ENCODE measurements around the gene ANXA6.

Gene ANXA6

GRCh38 chr5:151092762-151093161, 64.8 kb downstream of the ANXA6 start:
- DNase-seq (ENCODE audit: low read depth, low spot score) = no peak
- H3K4me3 ChIP-seq (ENCODE audit: low read length) = no peak overlapping the region

DNA sequence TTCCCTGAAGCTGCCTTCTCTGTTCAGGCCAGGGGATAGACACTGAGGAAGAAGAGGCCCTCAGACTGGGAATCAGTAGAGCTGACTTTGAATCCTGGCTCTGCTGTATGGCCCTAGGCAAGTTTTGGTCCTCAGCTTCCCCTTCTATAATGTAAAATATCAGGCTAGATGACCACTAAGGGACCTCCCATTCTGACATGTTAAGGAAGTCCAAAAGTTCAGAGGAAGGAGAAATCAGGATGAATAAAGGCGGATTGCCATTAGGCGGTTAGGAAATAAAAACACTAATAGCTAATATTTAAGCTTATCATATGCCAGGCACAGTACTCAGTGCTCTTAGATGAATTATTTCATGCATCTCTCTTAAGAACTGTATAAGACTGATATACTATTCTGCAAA, 67.9 kb downstream of the ANXA6 start:
- no peak overlapping the region for H3K4me3 ChIP-seq (ENCODE audit: low read length)
- no peak for DNase-seq (ENCODE audit: low read depth, low spot score)

DNA sequence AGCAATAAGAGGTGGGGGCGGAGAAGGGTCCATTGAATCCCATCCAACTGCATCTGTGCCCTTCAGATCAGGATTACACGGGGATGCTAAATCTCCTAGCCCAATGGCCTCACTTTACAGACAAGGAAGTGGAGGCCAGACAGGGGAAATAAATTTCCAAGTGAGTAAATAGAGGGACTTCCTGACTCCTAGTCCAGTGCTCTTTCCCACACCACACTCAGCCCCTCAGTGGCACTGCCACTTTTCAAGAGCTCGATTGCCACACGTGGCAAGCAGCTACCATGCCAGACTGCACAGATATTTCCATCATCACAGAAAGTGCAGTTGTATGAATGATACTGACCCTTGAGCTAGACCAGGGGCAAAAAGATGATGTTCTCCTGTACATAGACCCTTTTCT, 68.6 kb downstream of the ANXA6 start:
- H3K4me3 ChIP-seq (ENCODE audit: low read length) = no peak overlapping the region
- DNase-seq (ENCODE audit: low read depth, low spot score) = no peak

DNA sequence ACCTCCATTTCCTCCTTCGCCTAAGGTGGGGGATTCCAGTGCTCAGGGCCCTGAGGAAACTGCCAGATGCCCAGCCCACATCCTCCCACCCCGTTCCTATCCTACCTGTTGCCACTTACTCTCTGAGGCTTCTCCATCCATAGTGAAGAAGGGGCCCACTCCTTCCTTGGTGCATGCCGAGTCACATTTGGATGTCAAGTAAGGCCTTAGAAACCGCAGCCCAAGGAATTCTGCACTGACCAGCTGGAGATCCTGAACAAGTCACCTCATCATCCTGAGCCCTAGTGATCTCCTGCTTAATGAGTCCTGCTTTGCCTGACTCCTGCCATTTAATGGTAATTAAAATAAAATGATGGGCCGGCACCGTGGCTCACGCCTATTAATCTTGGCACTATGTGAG, 70.1 kb downstream of the ANXA6 start:
- no peak overlapping the region for H3K4me3 ChIP-seq (ENCODE audit: low read length)
- no peak for DNase-seq (ENCODE audit: low read depth, low spot score)

DNA sequence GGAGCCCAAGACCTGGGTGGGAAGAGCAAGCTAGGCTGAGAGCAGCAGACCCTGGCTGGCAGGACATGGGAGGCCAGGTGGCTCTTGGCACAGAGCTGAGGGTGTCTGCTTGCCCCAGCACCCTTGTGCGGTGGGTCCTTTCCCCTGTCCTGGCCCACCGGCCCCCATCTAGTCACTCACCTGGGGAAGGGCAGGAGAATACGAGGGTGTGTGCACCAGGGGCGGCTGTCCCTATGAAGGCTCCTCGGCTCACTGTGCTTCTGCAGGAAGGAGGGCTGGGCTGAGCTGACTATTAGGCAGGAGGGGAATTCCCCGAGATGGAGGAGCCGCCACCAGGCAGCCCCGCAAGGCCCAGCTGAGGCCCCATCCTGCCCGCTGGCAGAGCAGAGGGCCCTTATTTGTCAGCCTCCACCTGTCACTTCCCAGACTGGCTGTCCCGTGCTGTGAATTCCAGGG, 70.6 kb downstream of the ANXA6 start:
- no peak overlapping the region for H3K4me3 ChIP-seq (ENCODE audit: low read length)
- no peak for DNase-seq (ENCODE audit: low read depth, low spot score)

GRCh38 chr5:151086192-151086869, 71.2 kb downstream of the ANXA6 start:
- no peak for DNase-seq (ENCODE audit: low read depth, low spot score)
- H3K4me3 ChIP-seq (ENCODE audit: low read length) = no peak overlapping the region

GRCh38 chr5:151085517-151086041, 72.0 kb downstream of the ANXA6 start:
- no peak overlapping the region for H3K4me3 ChIP-seq (ENCODE audit: low read length)
- DNase-seq (ENCODE audit: low read depth, low spot score) = no peak

DNA sequence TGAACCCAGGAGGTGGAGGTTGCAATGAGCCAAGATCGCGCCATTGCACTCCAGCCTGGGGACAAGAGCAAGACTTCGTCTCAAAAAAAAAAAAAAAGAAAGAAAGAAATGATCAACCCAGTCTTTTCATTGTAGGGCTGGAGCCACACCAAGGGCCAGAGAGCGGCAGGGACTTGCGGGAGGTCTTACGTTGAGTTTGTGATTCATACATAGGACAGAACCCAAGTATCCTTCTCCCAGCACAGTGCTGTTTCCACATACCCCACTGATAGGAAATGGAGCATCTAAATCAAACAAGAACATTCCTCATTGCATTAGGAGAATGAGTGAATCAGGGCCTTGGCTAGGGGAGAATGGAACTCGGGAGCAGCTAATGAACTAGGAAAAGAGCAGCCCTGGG, 73.2 kb downstream of the ANXA6 start:
- no peak overlapping the region for H3K4me3 ChIP-seq (ENCODE audit: low read length)
- no peak for DNase-seq (ENCODE audit: low read depth, low spot score)

DNA sequence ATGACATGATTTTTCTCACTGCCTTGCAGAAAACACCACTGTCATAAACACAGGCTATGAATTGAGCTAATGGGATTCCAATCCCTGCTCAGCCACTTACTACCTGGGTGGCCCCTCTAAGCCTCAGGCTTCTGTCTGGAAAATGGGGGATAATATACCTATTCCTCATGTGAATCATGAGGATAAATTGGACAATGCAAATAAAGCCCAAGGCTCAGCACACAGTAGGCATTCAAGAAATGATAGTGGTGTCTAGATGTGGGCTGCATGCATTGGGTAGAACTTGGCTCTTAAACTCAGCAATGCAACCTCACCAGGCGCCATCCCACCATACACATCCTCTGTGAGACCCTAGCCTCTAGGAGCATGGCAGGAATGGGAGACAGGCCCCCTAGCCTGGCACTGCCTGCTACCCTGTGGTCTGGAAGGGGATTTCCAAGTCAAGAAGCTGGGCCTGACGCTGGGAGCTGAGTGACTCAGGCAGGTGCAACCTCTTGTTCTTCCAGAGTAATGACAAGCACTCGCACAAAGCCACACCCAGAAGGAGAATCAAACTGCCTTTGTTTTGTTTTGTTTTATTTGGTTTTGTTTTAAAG, 74.4 kb downstream of the ANXA6 start:
- DNase-seq (ENCODE audit: low read depth, low spot score) = no peak
- H3K4me3 ChIP-seq (ENCODE audit: low read length) = no peak overlapping the region

GRCh38 chr5:151082282-151082902, 75.2 kb downstream of the ANXA6 start:
- H3K4me3 ChIP-seq (ENCODE audit: low read length) = no peak overlapping the region

GRCh38 chr5:151081431-151082281, 75.9 kb downstream of the ANXA6 start:
- peak overlapping the region; percentile 84 for H3K4me3 ChIP-seq (ENCODE audit: low read length)
- no peak for DNase-seq (ENCODE audit: low read depth, low spot score)

More at GRCh38 chr5:151082282-151082902, 75.2 kb downstream of the ANXA6 start:
- DNase-seq (ENCODE audit: low read depth, low spot score) = no peak

DNA sequence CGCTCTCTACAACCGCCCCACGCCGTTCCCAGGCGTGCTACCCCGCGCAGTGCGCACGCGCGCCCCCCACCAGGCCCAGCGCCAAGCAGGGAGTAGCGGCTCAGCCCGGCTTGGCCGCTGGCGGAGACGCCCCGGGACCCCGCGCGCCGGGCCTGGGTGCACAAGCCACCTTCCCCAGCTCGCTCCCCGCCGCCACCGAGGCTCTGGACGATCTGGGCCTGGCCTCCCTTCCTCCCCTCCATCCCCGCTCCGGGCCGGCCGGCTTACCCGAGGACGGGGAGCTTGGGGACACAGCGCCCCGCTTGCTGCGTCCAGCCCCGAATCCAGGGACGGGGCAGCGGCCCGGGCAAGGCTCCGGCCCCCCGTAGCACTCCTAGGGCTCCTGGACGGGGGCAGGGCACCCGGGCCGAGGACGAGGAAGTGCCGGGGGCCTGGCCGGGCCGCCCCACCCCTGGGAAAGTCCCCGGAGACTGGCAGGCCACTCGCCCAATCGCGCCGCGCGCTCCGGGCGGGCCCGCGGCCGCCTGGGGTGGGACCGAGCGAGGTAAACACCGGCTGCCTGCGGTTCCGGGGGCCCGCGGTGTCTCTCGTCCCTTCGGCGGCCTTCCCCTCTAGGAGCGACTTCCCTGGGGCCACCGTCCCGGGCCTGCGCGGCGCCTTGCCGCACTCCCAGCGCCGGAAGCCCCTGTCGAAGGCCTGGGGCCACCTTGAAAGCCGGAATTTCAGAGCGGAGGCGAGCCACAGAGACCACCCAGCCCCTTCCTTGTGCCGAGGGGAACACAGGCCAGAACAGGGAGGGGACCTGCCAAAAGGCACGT, 76.8 kb downstream of the ANXA6 start, which contains the start of gene TNIP1:
TNIP1 (minus strand) TSS at position 422 of the 818 bp plus-strand sequence. CDS start 15,939 bp downstream, outside the sequence.
- H3K4me3 ChIP-seq (ENCODE audit: low read length) = peak within 1 kb of the TSS; percentile 84
- peak; percentile 80 for DNase-seq (ENCODE audit: low read depth, low spot score)

GRCh38 chr5:151079838-151080612, 77.6 kb downstream of the ANXA6 start:
- peak overlapping the region; percentile 84 for H3K4me3 ChIP-seq (ENCODE audit: low read length)
- no peak for DNase-seq (ENCODE audit: low read depth, low spot score)

DNA sequence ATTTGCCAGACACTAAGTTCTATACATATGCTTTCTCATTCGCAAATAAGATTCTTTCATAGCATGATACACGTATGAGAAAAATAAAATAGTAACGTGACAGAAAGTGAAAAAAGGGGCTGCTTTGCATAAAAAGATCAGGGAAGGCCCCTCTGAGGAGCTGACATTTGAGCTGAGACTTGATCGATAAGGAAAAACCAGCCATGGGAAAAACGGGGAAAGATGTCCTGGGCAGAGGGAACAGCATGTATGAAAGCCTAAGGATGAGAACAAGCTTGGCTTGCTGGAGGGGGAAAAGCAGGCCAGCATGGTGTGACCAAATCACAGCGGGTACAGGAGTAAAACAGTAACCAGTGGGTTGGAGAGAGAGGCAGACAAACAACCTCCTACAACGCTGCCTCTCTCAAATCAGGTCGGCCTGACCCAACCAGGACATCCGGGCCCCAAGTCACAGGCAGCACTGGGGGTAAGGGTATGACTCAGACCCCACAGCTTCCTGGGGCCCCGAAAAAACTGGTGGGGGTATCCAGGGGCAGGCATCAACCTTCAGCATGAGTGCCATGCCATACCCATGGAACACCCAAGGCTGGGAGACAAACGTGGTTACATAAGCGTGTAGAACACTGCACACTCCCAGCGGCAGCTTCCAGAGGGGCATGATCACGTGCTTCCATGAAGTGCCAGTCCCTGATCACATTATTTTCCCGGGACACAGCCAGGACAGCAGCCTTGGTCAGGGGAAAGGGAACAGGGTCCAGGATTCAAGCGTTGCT, 78.9 kb downstream of the ANXA6 start:
- no peak overlapping the region for H3K4me3 ChIP-seq (ENCODE audit: low read length)

DNA sequence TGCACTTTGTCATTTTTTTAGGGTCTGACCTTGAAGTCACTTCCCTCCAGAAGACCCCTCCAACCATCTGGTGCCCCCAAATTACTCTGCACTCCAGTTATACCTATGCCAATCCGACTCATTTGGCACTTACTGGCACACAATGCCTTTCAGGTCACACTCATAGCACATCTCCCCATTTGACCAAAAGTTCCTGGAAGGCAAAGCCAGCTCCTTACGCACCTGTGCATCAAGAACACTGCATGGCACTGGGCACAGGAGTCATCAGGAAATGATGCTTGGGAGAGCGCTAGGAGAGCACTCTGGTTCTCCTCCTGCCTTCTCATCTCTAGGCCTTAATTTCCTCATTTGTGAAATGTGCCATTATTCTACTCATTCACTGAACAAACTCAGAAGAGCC, 79.6 kb downstream of the ANXA6 start:
- no peak for DNase-seq (ENCODE audit: low read depth, low spot score)
- no peak overlapping the region for H3K4me3 ChIP-seq (ENCODE audit: low read length)

More for the DNA sequence above, 78.9 kb downstream of the ANXA6 start:
- DNase-seq (ENCODE audit: low read depth, low spot score) = no peak

DNA sequence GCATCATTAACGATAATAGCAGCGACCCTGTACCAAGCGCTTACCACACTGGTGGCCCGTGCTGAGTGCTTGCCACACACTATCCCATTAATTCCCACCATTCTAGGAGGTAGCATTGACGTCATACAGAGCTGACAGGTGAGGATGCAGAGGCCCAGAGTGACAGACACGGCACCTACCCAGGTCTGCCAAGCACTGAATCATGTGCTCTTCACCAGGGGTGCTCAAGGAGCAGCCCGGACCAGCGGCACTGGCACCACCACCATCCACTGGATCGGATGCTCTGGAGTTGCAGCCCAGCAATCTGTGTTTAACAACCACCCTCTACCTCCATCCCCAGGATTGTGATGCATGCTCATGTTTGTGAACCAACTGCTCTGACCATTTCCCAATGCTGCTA, 80.2 kb downstream of the ANXA6 start:
- no peak for DNase-seq (ENCODE audit: low read depth, low spot score)
- no peak overlapping the region for H3K4me3 ChIP-seq (ENCODE audit: low read length)

- DNase-seq (ENCODE audit: low read depth, low spot score) = no peak
- H3K4me3 ChIP-seq (ENCODE audit: low read length) = no peak overlapping the region
These were observed 81.0 kb downstream of the ANXA6 start for GRCh38 chr5:151076616-151077015.

Measured in Jurkat, Clone E6-1 (cell line).